Endothelial cell of umbilical vein (primary cell): ENCODE data around the gene GUK1. TPM values are rescaled to one million over a fixed set of nuclear protein-coding genes. Genes with fewer than 3 reads are reported as not detected.

Experiments
- BruUV-seq: library from RNA; stranded (reverse); fragments of 400-500 nt; replicated peaks from 2 replicates; lab custom pipeline; 2021; lab: Mats Ljungman, UMichigan
- CTCF ChIA-PET: fragments of 300-600, 350-600 bp; sonication (Branson Sonifier 250); formaldehyde crosslinking; loops from one replicate; lab custom pipeline; 2021; ENCODE audit warnings: antibody characterized with exemption, inconsistent platforms; lab: Charles Lee
- POLR2A ChIA-PET: fragments of 300-600, 350-600 bp; sonication (Branson Sonifier 250); formaldehyde crosslinking; loops from one replicate; lab custom pipeline; 2021; ENCODE audit warnings: antibody characterized with exemption, inconsistent platforms; lab: Charles Lee
- DNase-seq: peaks from one replicate; pipeline ENCODE4 v3.0.0-alpha.2; 2011; ENCODE audit warnings: low read depth, low spot score
- FAIRE-seq: peaks from 2 replicates; lab custom pipeline; 2011; peaks lifted over from hg19 to GRCh38; lab: Jason Lieb, UNC
- H2AFZ ChIP-seq: 2 replicates; pipeline ENCODE4 v1.6.0; 2012; ENCODE audit warnings: low read depth, low read length, control low read depth, inconsistent platforms
- H3K27ac ChIP-seq: 2 replicates; pipeline ENCODE4 v1.5.1; 2011; ENCODE audit warnings: low read depth, mild to moderate bottlenecking, control low read depth, low read length, moderate library complexity; ENCODE audit not compliant: insufficient read depth
- H3K27me3 ChIP-seq, 2 experiments: 2 replicates each; pipeline versions ENCODE4 v1.6.0 to v1.6.1; 2011; ENCODE audit warnings: low read length in 2 of 2, mixed read lengths in 1 of 2; ENCODE audit not compliant: control insufficient read depth in 2 of 2, insufficient read depth in 2 of 2
- H3K36me3 ChIP-seq, 2 experiments: 2 replicates in 1 of 2; 3 replicates in 1 of 2; pipeline ENCODE4 v1.5.1; 2011; ENCODE audit warnings: low read length in 2 of 2, mild to moderate bottlenecking in 1 of 2, moderate library complexity in 1 of 2; ENCODE audit not compliant: control insufficient read depth in 2 of 2, insufficient read depth in 2 of 2; ENCODE audit errors: extremely low read depth in 1 of 2
- H3K4me1 ChIP-seq: 3 replicates; pipeline ENCODE4 v1.5.1; 2011; ENCODE audit warnings: mild to moderate bottlenecking, low read length; ENCODE audit not compliant: control insufficient read depth, insufficient read depth; ENCODE audit errors: extremely low read depth
- H3K4me2 ChIP-seq: 2 replicates; pipeline ENCODE4 v1.6.1; 2011; ENCODE audit warnings: low read length, control low read depth, mixed read lengths; ENCODE audit not compliant: insufficient read depth
- H3K4me3 ChIP-seq, 3 experiments: fragments of 200-600 bp in 1 of 3; sonication (generic), shearing (Covaris generic) in 1 of 3; replicated peaks in 1 of 3; 2 replicates each; pipeline ENCODE4 v1.5.1; 2011 to 2016; ENCODE audit warnings: control low read depth in 3 of 3, low read length in 3 of 3, mild to moderate bottlenecking in 2 of 3, inconsistent platforms in 1 of 3, low read depth in 1 of 3, moderate library complexity in 1 of 3; ENCODE audit not compliant: insufficient read depth in 1 of 3
- H3K79me2 ChIP-seq: 2 replicates; pipeline ENCODE4 v1.6.0; 2012; ENCODE audit warnings: low read length, inconsistent platforms; ENCODE audit not compliant: control insufficient read depth, insufficient read depth
- H3K9ac ChIP-seq: replicated peaks from 2 replicates; pipeline ENCODE3; 2011; ENCODE audit warnings: low read length, control low read depth; ENCODE audit not compliant: insufficient read depth; ENCODE audit errors: extremely low read depth
- H3K9me1 ChIP-seq: replicated peaks from 3 replicates; pipeline ENCODE4 v1.6.0; 2011; ENCODE audit warnings: mild to moderate bottlenecking, low read length; ENCODE audit not compliant: control insufficient read depth, insufficient read depth; ENCODE audit errors: extremely low read depth
- H3K9me3 ChIP-seq: replicated peaks from 2 replicates; pipeline ENCODE4 v1.5.1; 2012; ENCODE audit warnings: low read length, inconsistent platforms; ENCODE audit not compliant: control insufficient read depth, insufficient read depth
- H4K20me1 ChIP-seq: replicated peaks from 2 replicates; pipeline ENCODE3; 2011; ENCODE audit warnings: mild to moderate bottlenecking, low read length; ENCODE audit not compliant: control insufficient read depth, insufficient read depth; ENCODE audit errors: extremely low read depth
- CTCF ChIP-seq, 2 donors: IDR thresholded peaks; 1 replicate in 1 of 2; 2 replicates in 1 of 2; pipeline ENCODE4 v1.5.1; 2011; ENCODE audit warnings: low read length in 2 of 2, mild to moderate bottlenecking in 2 of 2, moderate library complexity in 2 of 2, control low read depth in 1 of 2, inconsistent platforms in 1 of 2, low read depth in 1 of 2; ENCODE audit not compliant: insufficient read depth in 1 of 2; ENCODE audit errors: extremely low read depth in 1 of 2
- EZH2 ChIP-seq: IDR thresholded peaks from 2 replicates; pipeline ENCODE4 v1.6.1; 2012; ENCODE audit warnings: borderline replicate concordance, low read depth, mild to moderate bottlenecking, moderate library complexity, low read length, inconsistent platforms; ENCODE audit not compliant: severe bottlenecking
- FOS ChIP-seq: IDR thresholded peaks from 2 replicates; pipeline ENCODE4 v1.6.1; 2011; ENCODE audit warnings: mild to moderate bottlenecking, low read length, moderate library complexity, borderline replicate concordance; ENCODE audit not compliant: insufficient read depth
- GATA2 ChIP-seq: IDR thresholded peaks from 2 replicates; pipeline ENCODE4 v1.7.0; 2011; ENCODE audit warnings: low read depth, mild to moderate bottlenecking, moderate library complexity, mixed read lengths, low read length; ENCODE audit not compliant: insufficient read length, insufficient read depth
- JUN ChIP-seq: IDR thresholded peaks from 2 replicates; pipeline ENCODE4 v1.6.1; 2011; ENCODE audit warnings: borderline replicate concordance, low read depth; ENCODE audit not compliant: insufficient read length, insufficient read depth
- MAX ChIP-seq: IDR thresholded peaks from 2 replicates; pipeline ENCODE4 v1.6.1; 2011; ENCODE audit not compliant: insufficient read depth, insufficient read length
- MYC ChIP-seq: IDR thresholded peaks from one replicate; pipeline ENCODE4 v1.6.1; 2011; ENCODE audit warnings: mild to moderate bottlenecking, low read depth, low read length
- POLR2A ChIP-seq: IDR thresholded peaks from 2 replicates; pipeline ENCODE4 v1.6.1; 2012; ENCODE audit warnings: low read depth, mild to moderate bottlenecking, control low read depth, low read length
- POLR2AphosphoS5 ChIP-seq: IDR thresholded peaks from 2 replicates; pipeline ENCODE4 v1.6.1; 2012; ENCODE audit warnings: low read depth, mild to moderate bottlenecking, control low read depth, low read length, moderate library complexity; ENCODE audit not compliant: insufficient read depth
- dilution Hi-C: fragments of 300-500 bp; cut with MboI; formaldehyde crosslinking; loops from one replicate; pipeline ENCODE4 v1.15.0; 2019; ENCODE audit warnings: low sequenced_read_pairs; ENCODE audit not compliant: extremely low pct_ligation_motif_present
- intact Hi-C: fragments of 100-400 bp; cut with micrococcal nuclease; formaldehyde crosslinking; loops from one replicate; pipeline ENCODE4 v1.10.0; 2022
- polyA plus RNA-seq, 4 experiments: library from polyadenylated mRNA; depleted of rRNA in 3 of 4; stranded (reverse) in 3 of 4; unstranded in 1 of 4; fragments of >200 nt; gene quantifications; 2 replicates each; pipeline versions ENCODE4 v1.2.1 to v1.2.3, GENCODE V29; 2011 to 2012; ENCODE audit warnings: missing spikeins in 1 of 4
- total RNA-seq: library from RNA; stranded (reverse); gene quantifications from 2 replicates; pipeline ENCODE4 v1.2.3, GENCODE V29; 2021

Gene GUK1
- total and polyA plus RNA-seq, 2 donors (not counting 3 experiments of a cell fraction or from before 2014, with no cell fraction given): 239 to 742 TPM

- BruUV-seq: no TSS peak
- POLR2A ChIA-PET: no interaction called here
- H3K27me3 ChIP-seq: no peaks in the 10 kb centered on the region
- no peak for FAIRE-seq
- peaks cover 0 to 11% of the 10 kb centered on the region in 2 experiments for H3K36me3 ChIP-seq
- no peak overlapping the region for H3K27ac ChIP-seq
- dilution Hi-C loops (no loop called here), intact Hi-C loops (no loop called here)
- H3K9me1 ChIP-seq: no peaks in the 10 kb centered on the region
- no peak overlapping the region for H2AFZ ChIP-seq
- H4K20me1 ChIP-seq: no peaks in the 10 kb centered on the region
- no peaks in the 10 kb centered on the region for H3K79me2 ChIP-seq
- H3K4me3 ChIP-seq: no peak overlapping the region
- no peak for TF ChIP-seq CTCF (IDR thresholded peaks at IDR 0.05; ENCODE audit: extremely low read depth in 1 of 2, insufficient read depth in 1 of 2, low read depth in 1 of 2, low read length in 2 of 2)
- no peak for TF ChIP-seq POLR2AphosphoS5
- TF ChIP-seq MYC: no peak
- no peak for TF ChIP-seq GATA2
- no peak for TF ChIP-seq EZH2
- no peak for TF ChIP-seq MAX
- TF ChIP-seq JUN: no peak
- no peak for TF ChIP-seq FOS
- TF ChIP-seq POLR2A: no peak
- no peaks in the 10 kb centered on the region for H3K4me1 ChIP-seq
- no peaks in the 10 kb centered on the region for H3K9me3 ChIP-seq
- H3K9ac ChIP-seq: no peak overlapping the region
- H3K4me2 ChIP-seq: no peak overlapping the region
- CTCF ChIA-PET: interaction anchor here (0.9 kb wide), 1 partner anchor 10 kb away, joined by 3 read pairs; the partner anchor contains the start of gene IBA57
- no peak for DNase-seq
These were observed 35.4 kb downstream of the GUK1 start for GRCh38 chr1:228175316-228176023.
